ENCODE results near the gene TUBA3D.

DNA sequence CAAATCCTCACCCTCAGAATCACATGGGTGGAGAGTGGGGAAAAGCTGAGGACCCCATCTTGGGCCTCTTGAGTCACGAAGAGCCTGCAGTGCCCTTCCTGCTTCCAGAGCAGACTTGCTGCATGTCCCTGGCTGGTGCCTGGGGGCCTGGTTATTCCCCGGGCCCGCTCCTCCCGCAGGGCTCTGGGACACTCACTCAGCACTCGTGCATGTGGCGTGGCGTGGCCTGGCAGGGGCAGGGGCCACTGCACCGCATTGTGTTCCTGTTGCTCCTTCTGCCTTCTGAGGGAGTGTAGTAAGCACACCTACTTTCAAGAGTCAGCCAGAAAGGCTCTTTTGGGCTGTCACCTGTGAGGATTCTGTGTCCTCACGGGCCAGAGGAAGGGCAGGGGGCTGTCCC is 33.7 kb downstream of the TUBA3D start:
- TF ChIP-seq POLR2AphosphoS5 (IDR thresholded peaks at IDR 0.05; ENCODE audit: borderline replicate concordance, low read depth, low read length) (no peak), EZH2 (IDR thresholded peaks at IDR 0.05) (no peak)

Measured in SK-N-MC (cell line).